GM19452 (cell line): ENCODE results near the gene SEMA4A.

Experiments
- ATAC-seq: cut with Tn5 transposase; IDR thresholded peaks from one replicate; pipeline ENCODE4 v1.9.1; 2021; ENCODE audit not compliant: unreplicated experiment

SEMA4A gene

DNA sequence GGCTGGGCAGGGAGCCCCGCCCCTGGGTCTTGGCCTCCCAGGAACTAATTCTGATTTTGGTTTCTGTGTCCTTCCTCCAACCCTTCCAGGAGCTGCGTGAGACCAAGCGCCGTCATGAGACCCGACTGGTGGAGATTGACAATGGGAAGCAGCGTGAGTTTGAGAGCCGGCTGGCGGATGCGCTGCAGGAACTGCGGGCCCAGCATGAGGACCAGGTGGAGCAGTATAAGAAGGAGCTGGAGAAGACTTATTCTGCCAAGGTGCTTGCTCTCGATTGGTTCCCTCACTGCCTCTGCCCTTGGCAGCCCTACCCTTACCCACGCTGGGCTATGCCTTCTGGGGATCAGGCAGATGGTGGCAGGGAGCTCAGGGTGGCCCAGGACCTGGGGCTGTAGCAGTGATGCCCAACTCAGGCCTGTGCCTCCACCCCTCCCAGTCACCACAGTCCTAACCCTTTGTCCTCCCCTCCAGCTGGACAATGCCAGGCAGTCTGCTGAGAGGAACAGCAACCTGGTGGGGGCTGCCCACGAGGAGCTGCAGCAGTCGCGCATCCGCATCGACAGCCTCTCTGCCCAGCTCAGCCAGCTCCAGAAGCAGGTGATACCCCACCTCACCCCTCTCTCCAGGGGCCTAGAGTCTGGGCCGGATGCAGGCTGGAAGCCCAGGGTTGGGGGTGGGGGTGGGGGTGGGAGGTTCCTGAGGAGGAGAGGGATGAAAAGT, 18.5 kb upstream of the SEMA4A start:
- ATAC-seq, result no peak

DNA sequence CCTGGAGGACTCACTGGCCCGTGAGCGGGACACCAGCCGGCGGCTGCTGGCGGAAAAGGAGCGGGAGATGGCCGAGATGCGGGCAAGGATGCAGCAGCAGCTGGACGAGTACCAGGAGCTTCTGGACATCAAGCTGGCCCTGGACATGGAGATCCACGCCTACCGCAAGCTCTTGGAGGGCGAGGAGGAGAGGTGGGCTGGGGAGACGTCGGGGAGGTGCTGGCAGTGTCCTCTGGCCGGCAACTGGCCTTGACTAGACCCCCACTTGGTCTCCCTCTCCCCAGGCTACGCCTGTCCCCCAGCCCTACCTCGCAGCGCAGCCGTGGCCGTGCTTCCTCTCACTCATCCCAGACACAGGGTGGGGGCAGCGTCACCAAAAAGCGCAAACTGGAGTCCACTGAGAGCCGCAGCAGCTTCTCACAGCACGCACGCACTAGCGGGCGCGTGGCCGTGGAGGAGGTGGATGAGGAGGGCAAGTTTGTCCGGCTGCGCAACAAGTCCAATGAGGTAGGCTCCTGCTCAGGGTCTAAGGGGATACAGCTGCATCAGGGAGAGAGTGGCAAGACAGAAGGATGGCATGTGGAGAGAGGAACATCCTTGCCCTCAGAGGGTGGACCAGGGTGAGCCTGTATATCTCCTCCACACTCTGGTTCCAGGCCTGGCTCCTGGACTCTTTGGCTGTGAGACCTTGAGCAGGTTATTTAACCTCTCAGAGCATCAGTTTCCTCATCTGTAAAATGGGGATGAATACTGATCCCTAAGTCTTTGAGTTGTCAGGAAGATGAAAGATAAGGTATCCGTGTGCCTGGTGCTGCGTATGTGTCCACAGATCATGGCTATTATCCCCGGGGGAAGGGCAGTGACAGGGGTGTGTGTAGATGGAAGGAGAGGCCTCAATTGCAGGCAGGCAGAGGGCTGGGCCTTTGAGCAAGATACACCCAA, 17.2 kb upstream of the SEMA4A start:
- no peak for ATAC-seq

DNA sequence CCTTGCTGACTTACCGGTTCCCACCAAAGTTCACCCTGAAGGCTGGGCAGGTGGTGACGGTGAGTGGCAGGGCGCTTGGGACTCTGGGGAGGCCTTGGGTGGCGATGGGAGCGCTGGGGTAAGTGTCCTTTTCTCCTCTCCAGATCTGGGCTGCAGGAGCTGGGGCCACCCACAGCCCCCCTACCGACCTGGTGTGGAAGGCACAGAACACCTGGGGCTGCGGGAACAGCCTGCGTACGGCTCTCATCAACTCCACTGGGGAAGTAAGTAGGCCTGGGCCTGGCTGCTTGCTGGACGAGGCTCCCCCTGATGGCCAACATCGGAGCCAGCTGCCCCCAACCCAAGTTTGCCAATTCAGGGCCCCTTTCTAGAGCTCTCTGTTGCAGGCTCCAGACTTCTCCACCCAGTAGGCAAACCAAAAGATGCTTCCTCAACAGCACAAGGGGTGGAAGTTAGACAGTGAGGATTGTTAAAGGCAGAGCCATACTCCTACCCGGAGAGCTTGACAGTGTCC, 16.4 kb upstream of the SEMA4A start:
- ATAC-seq, result no peak

DNA sequence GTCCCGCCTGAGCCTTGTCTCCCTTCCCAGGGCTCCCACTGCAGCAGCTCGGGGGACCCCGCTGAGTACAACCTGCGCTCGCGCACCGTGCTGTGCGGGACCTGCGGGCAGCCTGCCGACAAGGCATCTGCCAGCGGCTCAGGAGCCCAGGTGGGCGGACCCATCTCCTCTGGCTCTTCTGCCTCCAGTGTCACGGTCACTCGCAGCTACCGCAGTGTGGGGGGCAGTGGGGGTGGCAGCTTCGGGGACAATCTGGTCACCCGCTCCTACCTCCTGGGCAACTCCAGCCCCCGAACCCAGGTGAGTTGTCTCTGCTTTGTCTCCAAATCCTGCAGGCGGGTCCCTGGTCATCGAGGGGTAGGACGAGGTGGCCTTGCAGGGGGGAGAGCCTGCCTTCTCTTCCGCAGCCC, 14.9 kb upstream of the SEMA4A start:
- ATAC-seq, result no peak

DNA sequence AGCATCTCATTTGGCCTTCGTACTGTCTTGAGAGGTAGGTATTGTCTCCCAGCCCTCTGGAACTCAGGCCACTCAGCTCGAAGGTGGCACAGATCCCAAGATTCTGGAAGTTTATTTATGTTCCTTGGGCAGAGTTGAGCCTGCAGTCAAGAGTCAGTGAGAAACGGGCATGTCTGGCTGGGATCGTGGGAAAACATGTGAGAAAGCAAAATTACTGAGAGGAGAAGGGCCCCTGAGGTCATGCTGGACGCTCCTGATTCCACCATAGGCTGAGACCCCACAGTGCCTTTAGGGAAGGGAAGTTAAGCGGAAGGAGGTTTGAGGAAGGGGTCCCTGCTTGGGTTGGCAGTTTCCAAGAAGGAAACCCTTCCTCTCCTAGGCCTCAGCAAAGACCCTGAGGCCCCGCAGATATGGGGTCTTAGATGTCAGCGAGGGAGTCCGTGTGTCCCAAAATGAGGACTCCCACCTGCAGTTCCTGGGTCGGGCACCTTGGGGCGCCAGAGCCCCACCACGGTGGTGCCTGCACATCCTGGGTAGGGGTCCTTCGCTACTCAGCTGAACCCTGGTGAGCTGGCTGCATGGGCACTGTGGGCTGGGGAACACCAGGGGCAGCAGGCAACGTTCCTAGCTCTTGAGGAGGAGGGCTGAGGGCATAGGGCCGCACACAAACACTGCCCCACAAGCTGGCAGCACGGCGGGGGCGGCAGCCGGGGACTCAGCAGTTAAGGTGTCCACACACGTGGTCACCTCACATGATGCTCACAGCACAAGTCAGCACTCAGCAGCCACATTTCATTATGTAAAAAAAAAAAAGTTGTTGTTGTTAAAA, 12.3 kb upstream of the SEMA4A start:
- ATAC-seq, result no peak

DNA sequence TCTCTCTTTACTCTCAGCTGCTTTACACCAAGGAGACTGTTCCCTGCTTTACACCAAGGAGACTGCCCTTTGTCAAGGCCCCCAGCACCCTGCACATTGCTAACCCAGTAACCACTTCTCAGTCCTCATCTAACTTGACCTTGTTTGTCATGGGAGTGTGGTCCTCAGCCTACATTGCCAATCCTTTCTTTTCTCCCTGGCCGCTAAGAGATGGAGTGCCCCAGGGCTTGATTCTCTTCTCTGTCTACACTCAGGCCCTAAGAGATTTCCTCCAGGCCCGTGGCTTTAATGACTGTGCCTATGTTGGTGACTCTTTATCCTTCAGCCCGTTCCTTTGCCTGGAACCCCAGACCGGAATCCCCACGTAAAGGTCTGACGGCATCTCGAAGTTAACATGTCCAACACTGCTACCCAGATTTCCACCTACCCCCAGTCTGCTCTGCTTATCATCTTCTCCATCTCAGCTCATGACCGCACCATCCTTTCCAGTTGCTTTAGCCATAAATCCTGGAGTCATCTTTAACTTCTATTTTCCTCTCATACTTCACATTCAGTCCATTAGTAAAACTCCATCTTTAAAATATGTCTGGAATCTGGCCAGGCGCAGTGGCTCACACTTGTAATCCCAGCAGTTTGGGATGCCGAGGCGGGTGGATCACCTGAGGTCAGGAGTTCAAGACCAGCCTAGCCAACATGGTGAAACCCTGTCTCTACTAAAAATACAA, 9.5 kb upstream of the SEMA4A start:
- ATAC-seq, result no peak

DNA sequence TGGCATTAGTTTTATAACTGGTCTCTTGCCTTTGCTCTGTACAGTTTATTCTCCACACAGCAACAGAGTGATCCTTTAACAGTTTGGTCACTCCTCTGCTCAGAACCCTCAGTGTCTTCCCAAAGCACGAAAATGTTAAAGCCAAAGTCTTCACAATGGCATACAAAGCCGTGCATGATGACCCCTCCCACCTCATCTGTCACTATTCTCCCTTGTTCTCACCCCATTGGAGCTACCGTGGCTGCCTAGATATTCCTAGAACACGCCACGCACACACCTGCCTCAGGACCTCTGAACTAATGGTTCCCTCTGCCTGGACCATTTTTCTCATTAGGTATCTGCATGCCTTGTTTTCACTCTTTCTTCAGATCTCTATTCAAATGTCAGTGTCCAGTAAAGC, 8.6 kb upstream of the SEMA4A start:
- no peak for ATAC-seq

DNA sequence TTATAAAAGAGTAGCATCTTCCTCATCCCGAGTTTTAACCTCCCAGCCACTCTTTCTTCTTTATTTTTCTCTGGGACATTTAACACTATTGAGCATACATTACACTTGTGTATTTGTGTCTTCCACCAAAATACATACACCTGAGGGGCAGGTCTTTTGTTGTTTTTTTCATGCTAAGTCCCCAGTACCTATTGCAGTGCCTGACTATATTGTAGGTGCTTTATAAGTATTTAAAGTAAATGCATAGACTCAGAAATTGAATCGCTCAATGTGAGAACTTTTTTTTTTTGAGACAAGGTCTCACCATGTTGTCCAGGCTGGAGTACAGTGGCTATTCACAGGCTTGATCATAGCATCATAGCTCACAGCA, 7.8 kb upstream of the SEMA4A start:
- ATAC-seq, result no peak

DNA sequence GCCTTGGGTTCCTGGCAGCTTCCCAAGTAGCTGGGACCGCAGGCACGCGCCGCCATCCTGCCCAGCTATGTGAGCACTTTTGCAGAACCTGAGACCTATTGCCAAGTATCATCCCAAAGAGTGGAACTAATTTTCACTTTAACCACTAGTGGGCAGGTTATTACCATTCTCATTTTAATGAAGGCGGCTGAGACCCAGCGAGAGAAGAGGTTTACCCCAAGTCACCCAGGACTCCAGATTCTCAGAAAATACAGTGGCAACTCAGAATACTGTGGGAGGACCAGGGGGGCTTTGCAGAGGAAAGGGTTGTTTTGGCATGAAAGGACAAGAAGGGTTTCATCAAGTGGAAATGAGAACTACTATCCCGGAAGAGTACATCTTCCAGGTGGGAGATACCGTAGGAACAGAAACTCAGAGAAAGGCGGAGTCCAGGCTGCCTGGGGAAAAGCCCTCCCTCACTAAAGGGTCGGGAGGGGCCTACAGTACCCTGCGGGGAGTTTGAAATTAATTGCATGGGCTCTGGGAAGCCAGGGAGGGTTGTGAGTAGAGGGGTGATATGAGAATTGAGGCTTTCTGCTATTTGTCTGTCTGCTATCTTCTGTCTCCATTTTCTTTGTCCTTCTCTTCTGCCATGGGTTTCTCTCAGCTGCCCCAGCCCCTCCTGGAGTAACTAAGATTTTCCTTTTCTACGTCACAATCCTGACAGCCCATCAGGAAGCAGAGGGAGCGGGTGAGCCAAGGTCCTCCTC, 7.2 kb upstream of the SEMA4A start:
- no peak for ATAC-seq

DNA sequence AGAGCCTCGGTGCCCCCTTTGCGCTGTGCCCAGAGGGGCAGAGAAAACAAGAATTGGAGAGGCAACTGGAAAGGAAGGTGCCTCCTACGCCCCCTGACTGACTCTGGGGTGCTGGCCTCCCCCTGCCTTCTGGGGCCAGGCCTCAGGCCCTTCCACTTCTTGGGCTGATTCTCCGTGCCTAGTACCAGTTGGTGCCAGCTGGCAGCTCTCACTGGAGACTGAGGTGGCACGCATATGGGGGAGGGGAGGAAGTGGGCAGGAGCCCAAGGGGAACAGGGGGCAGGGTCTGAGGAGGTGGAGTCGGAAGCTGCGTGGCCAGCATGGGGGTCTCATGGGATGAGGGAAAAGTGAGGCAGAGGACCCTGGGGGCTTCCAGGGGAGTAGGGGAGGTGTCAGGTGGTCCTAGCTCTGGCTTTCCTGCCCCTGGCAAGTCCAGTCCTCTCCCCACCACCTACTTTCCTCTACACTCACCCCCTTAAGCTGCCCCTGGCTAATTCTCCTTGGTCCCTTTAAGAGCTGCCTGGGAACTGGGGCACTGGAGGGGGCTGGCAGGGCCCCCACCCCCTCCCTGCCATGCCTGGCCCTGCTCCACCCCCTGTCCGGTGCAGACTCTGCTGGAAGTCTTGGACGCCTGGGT, 6.5 kb upstream of the SEMA4A start:
- no peak for ATAC-seq

DNA sequence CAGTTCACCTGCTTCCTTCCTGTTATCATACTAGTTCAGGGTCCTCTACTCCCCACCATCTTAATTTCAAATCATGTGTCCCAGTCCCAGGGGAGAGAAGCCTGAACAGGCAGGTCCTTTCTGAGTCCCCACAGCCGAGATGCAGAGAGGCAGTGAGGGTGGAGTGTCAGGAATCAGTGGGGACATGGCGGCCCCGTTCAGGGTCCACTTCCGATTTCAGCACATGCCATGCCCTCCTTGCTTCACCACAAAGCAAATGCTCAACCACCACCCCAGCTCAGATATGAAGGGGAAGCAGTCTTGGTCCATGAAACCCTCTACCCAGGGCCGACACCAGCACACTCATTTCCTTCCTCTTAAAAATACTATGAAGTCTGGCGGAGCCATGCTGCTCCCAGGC, 5.2 kb upstream of the SEMA4A start:
- ATAC-seq, result no peak

DNA sequence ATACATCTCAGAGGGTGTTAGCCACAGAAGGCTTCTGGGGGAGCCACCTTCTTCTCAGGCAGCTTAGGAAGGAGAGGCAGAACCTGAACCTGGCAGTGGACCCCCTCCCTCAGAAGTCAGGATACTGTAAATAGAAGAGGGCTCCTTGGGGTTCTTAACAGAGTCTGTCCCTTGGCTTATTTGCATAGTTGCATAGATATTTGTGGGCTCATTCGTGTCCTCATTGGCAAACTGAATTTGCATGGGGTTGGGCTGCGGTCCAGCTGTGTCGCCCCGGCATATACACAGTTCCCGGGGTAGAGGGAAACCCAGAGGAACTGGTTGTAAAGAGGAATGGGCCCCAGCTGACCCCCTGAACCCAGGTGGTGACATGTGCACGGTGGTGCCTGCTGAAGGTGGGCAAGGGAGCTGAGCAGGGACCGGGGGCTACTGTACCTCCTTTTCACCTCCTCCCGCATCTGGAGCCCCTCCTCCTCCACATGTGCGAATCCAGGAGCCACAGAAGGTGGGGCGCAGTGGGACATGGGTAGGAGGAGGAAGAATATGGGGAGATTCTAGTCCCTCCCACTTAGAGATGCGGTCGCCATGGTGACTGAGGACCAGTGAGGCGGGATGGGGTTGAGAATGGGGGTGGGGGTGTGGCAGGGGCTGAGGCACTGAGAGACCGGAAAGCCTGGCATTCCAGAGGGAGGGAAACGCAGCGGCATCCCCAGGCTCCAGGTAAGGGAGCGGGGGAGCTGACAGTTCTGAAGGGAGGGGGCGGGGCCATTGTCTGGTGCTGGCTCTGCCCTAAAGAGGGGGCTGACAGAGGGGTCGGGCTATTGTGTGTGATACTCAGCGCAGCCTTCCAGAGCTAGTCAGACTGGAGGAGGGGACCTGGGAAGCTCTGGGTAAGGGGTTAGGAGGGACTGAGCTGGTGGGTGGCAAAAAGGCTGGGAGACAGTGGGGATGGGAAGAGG, 3.7 kb upstream of the SEMA4A start:
- peak; percentile 32 for ATAC-seq

DNA sequence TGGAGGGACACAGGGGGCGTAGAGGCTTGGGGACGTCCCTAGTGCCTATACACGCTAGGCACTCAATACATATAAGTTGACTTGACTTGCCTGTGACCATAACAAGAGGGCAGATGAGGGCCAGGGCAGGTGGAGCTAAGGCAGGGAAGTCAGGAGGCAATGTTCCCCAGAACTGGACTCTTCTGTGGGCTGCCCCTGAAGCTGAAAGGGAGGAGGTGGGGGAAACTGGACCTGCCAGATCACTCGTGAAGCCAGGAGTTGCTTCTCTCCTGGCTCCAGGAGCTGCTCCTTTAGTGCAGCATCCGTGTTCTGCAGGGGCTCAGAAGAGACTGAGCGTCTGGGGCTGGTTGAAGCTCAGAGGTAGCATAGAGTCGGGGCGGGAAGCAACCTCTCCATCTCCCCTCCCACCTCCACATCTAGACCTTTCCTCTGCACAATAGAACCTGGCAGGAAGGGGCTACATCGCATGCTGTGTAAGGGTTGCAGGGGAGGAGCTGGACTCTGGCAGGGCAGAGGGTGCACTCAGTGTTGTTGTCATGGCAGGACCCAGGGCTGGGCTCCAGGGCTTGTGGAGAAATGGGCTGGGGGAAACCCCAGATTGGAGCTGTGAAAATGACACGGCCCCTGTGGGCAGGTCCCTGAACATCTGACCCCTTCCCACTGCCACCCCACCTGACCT, 2.9 kb upstream of the SEMA4A start:
- no peak for ATAC-seq

DNA sequence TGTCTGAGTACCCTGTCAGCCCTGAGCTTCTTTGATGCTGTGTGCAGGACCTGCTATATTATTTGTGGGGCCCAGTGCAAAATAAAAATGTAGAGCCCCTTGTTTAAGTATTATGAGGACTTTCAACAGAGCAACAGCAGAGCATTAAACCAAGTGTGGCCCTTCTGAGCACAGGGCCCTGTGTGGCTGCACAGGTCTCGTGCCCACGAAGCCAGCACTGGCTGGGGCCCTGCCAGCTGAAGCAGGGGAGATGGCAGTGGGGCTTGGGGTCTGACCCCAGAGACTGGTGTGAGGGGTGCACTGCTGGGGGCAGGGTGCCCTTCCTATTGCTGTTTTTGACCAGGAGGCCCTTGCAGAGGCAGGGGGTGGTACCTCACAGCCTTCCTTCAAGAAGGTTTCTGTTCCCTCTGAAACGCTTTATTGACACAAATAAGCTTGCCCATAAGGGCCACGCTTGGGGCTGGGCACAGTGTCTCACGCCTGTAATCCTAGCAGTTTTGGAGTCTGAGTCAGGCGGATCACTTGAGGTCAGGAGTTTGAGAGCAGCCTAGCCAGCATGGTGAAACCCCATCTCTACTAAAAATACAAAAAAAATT, 2.2 kb upstream of the SEMA4A start:
- ATAC-seq, result no peak

DNA sequence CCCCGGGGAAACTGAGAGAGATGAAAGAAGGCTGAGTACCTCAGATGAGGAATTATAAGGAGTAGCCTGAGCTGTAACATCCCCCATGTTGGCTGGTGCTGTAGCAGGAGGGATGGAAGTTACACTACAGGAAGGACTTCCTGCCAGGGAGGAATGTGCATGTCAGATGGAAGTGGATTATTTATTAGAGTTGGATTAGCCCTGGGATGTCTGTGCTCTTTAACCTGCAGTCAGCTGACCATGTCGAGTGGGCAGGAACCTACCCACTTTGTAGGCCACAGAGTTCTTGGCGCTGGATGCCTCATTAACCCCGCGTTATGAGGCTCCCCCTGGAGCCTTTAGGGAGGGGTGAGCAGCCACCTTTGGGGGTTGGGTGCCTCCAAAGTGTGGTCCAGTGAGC, 757 bp upstream of the SEMA4A start:
- no peak for ATAC-seq

DNA sequence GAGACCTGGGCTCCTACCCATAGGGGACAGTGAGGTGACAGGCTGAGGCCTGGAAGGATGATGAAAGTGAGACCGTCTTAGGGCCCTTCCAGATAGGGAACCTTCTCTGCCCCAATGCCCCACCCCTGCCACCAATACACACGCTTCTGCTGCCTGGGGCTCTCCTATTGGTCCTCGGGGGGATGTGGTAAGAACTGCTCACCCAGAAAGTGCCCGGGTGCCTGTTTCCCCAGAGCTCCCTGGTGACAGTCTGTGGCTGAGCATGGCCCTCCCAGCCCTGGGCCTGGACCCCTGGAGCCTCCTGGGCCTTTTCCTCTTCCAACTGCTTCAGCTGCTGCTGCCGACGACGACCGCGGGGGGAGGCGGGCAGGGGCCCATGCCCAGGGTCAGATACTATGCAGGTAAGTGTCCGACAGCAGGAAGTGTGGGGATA, 948 bp downstream of the SEMA4A start:
- peak; percentile 40 for ATAC-seq

DNA sequence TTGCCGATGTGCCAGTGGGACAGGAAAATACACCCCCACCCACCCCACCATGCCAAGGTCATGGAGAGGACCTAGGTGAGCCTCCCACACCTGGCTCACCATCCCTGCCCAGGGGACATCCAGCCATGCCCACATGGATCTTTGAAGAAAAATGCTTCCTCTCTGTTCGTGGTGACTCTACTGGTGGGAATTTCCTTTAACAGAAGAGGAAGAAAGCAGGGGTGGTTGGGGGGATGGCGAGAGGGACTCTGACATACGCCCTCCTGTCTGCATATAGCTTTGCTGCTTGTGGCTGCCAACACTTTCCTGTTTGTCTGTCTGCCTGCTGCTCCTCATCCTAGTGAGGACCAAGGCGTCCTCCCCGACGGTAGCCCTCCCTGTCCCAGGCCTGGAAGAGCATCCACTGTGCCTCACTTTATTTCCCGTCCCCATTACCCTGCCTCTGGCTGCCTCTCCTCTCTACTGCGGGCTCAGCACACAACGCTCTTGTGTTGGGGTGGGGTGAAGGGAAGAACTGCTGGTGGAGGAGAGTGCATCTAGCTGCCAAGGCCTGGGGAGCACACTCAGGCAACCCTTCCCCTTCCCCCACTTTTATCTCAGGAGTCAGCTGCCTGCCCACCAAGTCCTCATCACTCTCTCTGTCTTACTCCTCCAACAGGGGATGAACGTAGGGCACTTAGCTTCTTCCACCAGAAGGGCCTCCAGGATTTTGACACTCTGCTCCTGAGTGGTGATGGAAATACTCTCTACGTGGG, 2.5 kb downstream of the SEMA4A start:
- no peak for ATAC-seq
